Measurements from ENCODE around the gene ZNF423.

The ZNF423 gene

GRCh38 chr16:49701789-49702494 is 154.0 kb downstream of the ZNF423 start:
- no peaks in the 10 kb centered on the region for H3F3A ChIP-seq (ENCODE audit: control insufficient read depth, insufficient read depth)
- no peak overlapping the region for H3K4me2 ChIP-seq (ENCODE audit: low read length)
- no peaks in the 10 kb centered on the region for H4K20me1 ChIP-seq (ENCODE audit: control insufficient read depth, insufficient read depth, low read depth, low read length)
- H3K27me3 ChIP-seq (ENCODE audit: control insufficient read depth, low read length): peaks cover 28% of the 10 kb centered on the region
- H3K27ac ChIP-seq (ENCODE audit: low read depth, low read length): no peak overlapping the region
- H3K36me3 ChIP-seq (ENCODE audit: control insufficient read depth, low read length): no peaks in the 10 kb centered on the region
- peaks cover 16% of the 10 kb centered on the region for H3K4me1 ChIP-seq (ENCODE audit: control insufficient read depth, low read length)
- H3K79me2 ChIP-seq (ENCODE audit: control insufficient read depth, low read length): no peaks in the 10 kb centered on the region
- no peaks in the 10 kb centered on the region for H3K9me3 ChIP-seq (ENCODE audit: control insufficient read depth, insufficient read depth, low read length)
- no peak overlapping the region for H3K4me3 ChIP-seq (ENCODE audit: low read length)
- TF ChIP-seq EZH2phosphoT487 (IDR thresholded peaks at IDR 0.05; ENCODE audit: borderline replicate concordance, low read length) (no peak), CTCF (IDR thresholded peaks at IDR 0.05; ENCODE audit: low read depth, low read length, poor library complexity, severe bottlenecking) (no peak)
- no peaks in the 10 kb centered on the region for H3K9me2 ChIP-seq (replicated peaks; ENCODE audit: control insufficient read depth, low read length)

- no peaks in the 10 kb centered on the region for H3K9me2 ChIP-seq (replicated peaks; ENCODE audit: control insufficient read depth, low read length)
- no peak overlapping the region for H3K4me2 ChIP-seq (ENCODE audit: low read length)
- H4K20me1 ChIP-seq (ENCODE audit: control insufficient read depth, insufficient read depth, low read depth, low read length): no peaks in the 10 kb centered on the region
- no peak overlapping the region for H3K27ac ChIP-seq (ENCODE audit: low read depth, low read length)
- peaks cover 28% of the 10 kb centered on the region for H3K27me3 ChIP-seq (ENCODE audit: control insufficient read depth, low read length)
- H3K79me2 ChIP-seq (ENCODE audit: control insufficient read depth, low read length): no peaks in the 10 kb centered on the region
- no peaks in the 10 kb centered on the region for H3F3A ChIP-seq (ENCODE audit: control insufficient read depth, insufficient read depth)
- H3K4me1 ChIP-seq (ENCODE audit: control insufficient read depth, low read length): peaks cover 16% of the 10 kb centered on the region
- H3K9me3 ChIP-seq (ENCODE audit: control insufficient read depth, insufficient read depth, low read length): no peaks in the 10 kb centered on the region
- TF ChIP-seq CTCF (IDR thresholded peaks at IDR 0.05; ENCODE audit: low read depth, low read length, poor library complexity, severe bottlenecking): no peak
- TF ChIP-seq EZH2phosphoT487 (IDR thresholded peaks at IDR 0.05; ENCODE audit: borderline replicate concordance, low read length): no peak
- H3K36me3 ChIP-seq (ENCODE audit: control insufficient read depth, low read length): no peaks in the 10 kb centered on the region
- H3K4me3 ChIP-seq (ENCODE audit: low read length): no peak overlapping the region
Measured at GRCh38 chr16:49701065-49701685, 154.7 kb downstream of the ZNF423 start.

- no peaks in the 10 kb centered on the region for H3K9me2 ChIP-seq (replicated peaks; ENCODE audit: control insufficient read depth, low read length)
- no peaks in the 10 kb centered on the region for H3K36me3 ChIP-seq (ENCODE audit: control insufficient read depth, low read length)
- H4K20me1 ChIP-seq (ENCODE audit: control insufficient read depth, insufficient read depth, low read depth, low read length): no peaks in the 10 kb centered on the region
- no peak overlapping the region for H3K4me3 ChIP-seq (ENCODE audit: low read length)
- H3K27ac ChIP-seq (ENCODE audit: low read depth, low read length): no peak overlapping the region
- H3K79me2 ChIP-seq (ENCODE audit: control insufficient read depth, low read length): no peaks in the 10 kb centered on the region
- no peaks in the 10 kb centered on the region for H3F3A ChIP-seq (ENCODE audit: control insufficient read depth, insufficient read depth)
- no peak overlapping the region for H3K4me2 ChIP-seq (ENCODE audit: low read length)
- TF ChIP-seq CTCF (IDR thresholded peaks at IDR 0.05; ENCODE audit: low read depth, low read length, poor library complexity, severe bottlenecking) (no peak), EZH2phosphoT487 (IDR thresholded peaks at IDR 0.05; ENCODE audit: borderline replicate concordance, low read length) (no peak)
- H3K9me3 ChIP-seq (ENCODE audit: control insufficient read depth, insufficient read depth, low read length): no peaks in the 10 kb centered on the region
- peaks cover 28% of the 10 kb centered on the region for H3K27me3 ChIP-seq (ENCODE audit: control insufficient read depth, low read length)
- peaks cover 16% of the 10 kb centered on the region for H3K4me1 ChIP-seq (ENCODE audit: control insufficient read depth, low read length)
Measured at GRCh38 chr16:49700251-49701064, 155.5 kb downstream of the ZNF423 start.

Data from DOHH2 (cell line).